ENCODE measurements around the gene MAP1LC3B. TPM values are rescaled to one million over a fixed set of nuclear protein-coding genes. Genes with fewer than 3 reads are reported as not detected.

The MAP1LC3B gene
- total RNA-seq, 2 experiments from 2014 or later: 55.3 to 58.1 TPM

- intact Hi-C loops (cut with micrococcal nuclease): no loop called here
- Mint-ChIP-seq H3K27me3 (no peaks in the 10 kb centered on the region), H3K4me1 (ENCODE audit: low read depth) (peaks cover 35% of the 10 kb centered on the region), H3K4me3 (no peak overlapping the region), H3K36me3 (ENCODE audit: low read depth) (peaks cover 26% of the 10 kb centered on the region), H3K9me3 (no peaks in the 10 kb centered on the region), H3K27ac (peak overlapping the region; percentile 42)
- no peak for TF ChIP-seq CTCF (IDR thresholded peaks at IDR 0.05)
- DNase-seq (no peak), ATAC-seq (no peak)
- ChIA-PET CTCF (interaction anchor here (1.2 to 4.0 kb wide), 9 partner anchors 12 to 240 kb away, joined by 3 to 32 read pairs (median 9); partner anchors contain the start of gene FBXO31), POLR2A (interaction anchor here (1.3 to 3.5 kb wide), 3 partner anchors 10 to 12 kb away, joined by 3 to 34 read pairs (median 7); partner anchors contain the start of gene FBXO31)
Measured at GRCh38 chr16:87395181-87395842, 3.2 kb downstream of the MAP1LC3B start.

GRCh38 chr16:87404764-87405625, 12.9 kb downstream of the MAP1LC3B start:
- Mint-ChIP-seq H3K4me1 (ENCODE audit: low read depth) (peaks cover 4% of the 10 kb centered on the region), H3K4me3 (no peak overlapping the region), H3K9me3 (no peaks in the 10 kb centered on the region), H3K27ac (no peak overlapping the region), H3K27me3 (no peaks in the 10 kb centered on the region), H3K36me3 (ENCODE audit: low read depth) (peaks cover 14% of the 10 kb centered on the region)
- intact Hi-C loops (cut with micrococcal nuclease): no loop called here
- ChIA-PET POLR2A (interaction anchor here (1.1 to 1.6 kb wide), 2 partner anchors 10 to 19 kb away, joined by 5 to 7 read pairs; no protein-coding TSS in a partner anchor), CTCF (interaction anchor here (0.8 to 2.6 kb wide), 3 partner anchors 11 to 231 kb away, joined by 3 to 8 read pairs (median 4); no protein-coding TSS in a partner anchor)
- ATAC-seq: no peak
- TF ChIP-seq CTCF (IDR thresholded peaks at IDR 0.05): no peak
- no peak for DNase-seq

GRCh38 chr16:87406495-87407088, 14.5 kb downstream of the MAP1LC3B start:
- DNase-seq (no peak), ATAC-seq (no peak)
- ChIA-PET CTCF (interaction anchor here (2.1 kb wide), 1 partner anchor 10 kb away, joined by 5 read pairs; no protein-coding TSS in a partner anchor), POLR2A (interaction anchor here (1.2 to 1.6 kb wide), 3 partner anchors 14 to 23 kb away, joined by 3 to 5 read pairs (median 3); partner anchors contain the start of gene FBXO31)
- intact Hi-C loops (cut with micrococcal nuclease): no loop called here
- no peak for TF ChIP-seq CTCF (IDR thresholded peaks at IDR 0.05)
- H3K36me3 Mint-ChIP-seq (ENCODE audit: low read depth): peaks cover 12% of the 10 kb centered on the region
- H3K9me3 Mint-ChIP-seq: no peaks in the 10 kb centered on the region
- no peak overlapping the region for H3K4me3 Mint-ChIP-seq
- no peak overlapping the region for H3K27ac Mint-ChIP-seq
- no peaks in the 10 kb centered on the region for H3K27me3 Mint-ChIP-seq
- peaks cover 4% of the 10 kb centered on the region for H3K4me1 Mint-ChIP-seq (ENCODE audit: low read depth)

- Mint-ChIP-seq H3K27me3 (no peaks in the 10 kb centered on the region), H3K4me3 (no peak overlapping the region), H3K9me3 (no peaks in the 10 kb centered on the region), H3K27ac (peak overlapping the region; percentile 6), H3K4me1 (ENCODE audit: low read depth) (peaks cover 4% of the 10 kb centered on the region), H3K36me3 (ENCODE audit: low read depth) (peaks cover 11% of the 10 kb centered on the region)
- no peak for TF ChIP-seq CTCF (IDR thresholded peaks at IDR 0.05)
- intact Hi-C loops (cut with micrococcal nuclease): no loop called here
- ChIA-PET CTCF (interaction anchor here (0.9 to 2.1 kb wide), 3 partner anchors 9 to 229 kb away, joined by 3 to 5 read pairs (median 5); no protein-coding TSS in a partner anchor), POLR2A (interaction anchor here (1.1 to 1.3 kb wide), 2 partner anchors 12 to 24 kb away, joined by 3 read pairs; partner anchors contain the start of gene FBXO31)
- ATAC-seq (no peak), DNase-seq (no peak)
Measured at GRCh38 chr16:87407511-87408112, 15.5 kb downstream of the MAP1LC3B start.

Data from activated CD8-positive, alpha-beta T cell treated with anti-CD3 and anti-CD28 coated beads for 36 hours (primary cell).